Right lobe of liver (tissue), 4 donors: ENCODE data around the gene TSHZ1.

ENCODE experiments used
- POLR2A ChIP-seq: fragments of 450-650 bp; IDR thresholded peaks from one replicate; pipeline ENCODE4 v1.6.1; 2017; ENCODE audit warnings: antibody characterized with exemption, mild to moderate bottlenecking
- TF ChIP-seq, protein P1 (sequence below), 4 donors: fragments of 200-600 bp in 3 of 4; fragments of 450-650 bp in 1 of 4; IDR thresholded peaks; one replicate each; pipeline versions ENCODE4 v1.5.1 to v1.8.0; 2016 to 2022; ENCODE audit warnings: antibody characterized with exemption in 4 of 4, mild to moderate bottlenecking in 2 of 4
- donor health status: DM: no; HTN: no; CAD: no.
- donor health status: DM: no; HTN: no; CAD: no.
- donor health status: DM: no; HTN: yes; CAD: no.

DNA sequence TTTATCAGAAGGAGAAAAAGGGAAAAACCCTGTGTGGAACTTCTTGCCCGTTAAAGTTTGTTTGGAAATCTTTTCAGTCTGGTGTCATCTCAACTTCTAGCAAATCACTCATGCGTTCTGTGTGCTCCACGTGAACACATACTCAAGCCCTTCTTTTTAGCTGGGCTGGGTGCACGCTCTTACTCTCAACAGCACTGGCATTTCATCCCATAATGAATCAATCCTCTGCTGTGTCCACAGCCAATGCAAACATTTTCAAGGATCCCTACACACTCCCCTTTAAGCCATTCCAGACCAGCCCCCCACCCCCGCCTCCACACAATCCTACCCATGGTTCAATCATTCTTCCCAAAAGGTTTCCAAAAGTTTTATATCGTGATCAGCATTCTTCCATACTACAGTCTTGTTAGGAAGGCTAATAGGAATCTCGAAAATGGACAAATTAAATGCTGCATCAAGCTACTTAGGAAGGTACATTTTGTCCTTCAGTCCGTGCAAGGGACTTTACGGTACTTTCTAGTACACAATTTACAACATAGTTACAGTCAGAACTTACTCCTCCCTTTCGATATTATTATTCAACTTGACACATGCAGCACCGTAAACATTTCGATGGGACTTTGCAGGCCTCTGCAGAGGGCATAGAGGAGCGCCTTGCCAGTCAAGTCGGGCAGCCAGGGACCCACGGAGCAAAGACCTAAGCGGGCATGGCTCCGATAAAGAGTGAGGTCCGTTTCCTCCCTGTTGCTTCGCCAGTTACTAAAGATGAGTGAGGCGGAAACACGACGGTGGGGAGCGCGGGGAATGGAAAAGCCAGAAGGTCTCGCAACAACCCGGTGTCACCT is 3.1 kb upstream of the TSHZ1 start:
- TF ChIP-seq, protein P1, sequence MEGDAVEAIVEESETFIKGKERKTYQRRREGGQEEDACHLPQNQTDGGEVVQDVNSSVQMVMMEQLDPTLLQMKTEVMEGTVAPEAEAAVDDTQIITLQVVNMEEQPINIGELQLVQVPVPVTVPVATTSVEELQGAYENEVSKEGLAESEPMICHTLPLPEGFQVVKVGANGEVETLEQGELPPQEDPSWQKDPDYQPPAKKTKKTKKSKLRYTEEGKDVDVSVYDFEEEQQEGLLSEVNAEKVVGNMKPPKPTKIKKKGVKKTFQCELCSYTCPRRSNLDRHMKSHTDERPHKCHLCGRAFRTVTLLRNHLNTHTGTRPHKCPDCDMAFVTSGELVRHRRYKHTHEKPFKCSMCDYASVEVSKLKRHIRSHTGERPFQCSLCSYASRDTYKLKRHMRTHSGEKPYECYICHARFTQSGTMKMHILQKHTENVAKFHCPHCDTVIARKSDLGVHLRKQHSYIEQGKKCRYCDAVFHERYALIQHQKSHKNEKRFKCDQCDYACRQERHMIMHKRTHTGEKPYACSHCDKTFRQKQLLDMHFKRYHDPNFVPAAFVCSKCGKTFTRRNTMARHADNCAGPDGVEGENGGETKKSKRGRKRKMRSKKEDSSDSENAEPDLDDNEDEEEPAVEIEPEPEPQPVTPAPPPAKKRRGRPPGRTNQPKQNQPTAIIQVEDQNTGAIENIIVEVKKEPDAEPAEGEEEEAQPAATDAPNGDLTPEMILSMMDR (IDR thresholded peaks at IDR 0.05), result no peak
- TF ChIP-seq POLR2A, result no peak
